ENCODE results near the gene COPS7A. TPM values are rescaled to one million over a fixed set of nuclear protein-coding genes. Genes with fewer than 3 reads are reported as not detected.

The COPS7A gene
- total and polyA plus RNA-seq, 8 donors = 14.2 to 39.6 (median 27.0) TPM

DNA sequence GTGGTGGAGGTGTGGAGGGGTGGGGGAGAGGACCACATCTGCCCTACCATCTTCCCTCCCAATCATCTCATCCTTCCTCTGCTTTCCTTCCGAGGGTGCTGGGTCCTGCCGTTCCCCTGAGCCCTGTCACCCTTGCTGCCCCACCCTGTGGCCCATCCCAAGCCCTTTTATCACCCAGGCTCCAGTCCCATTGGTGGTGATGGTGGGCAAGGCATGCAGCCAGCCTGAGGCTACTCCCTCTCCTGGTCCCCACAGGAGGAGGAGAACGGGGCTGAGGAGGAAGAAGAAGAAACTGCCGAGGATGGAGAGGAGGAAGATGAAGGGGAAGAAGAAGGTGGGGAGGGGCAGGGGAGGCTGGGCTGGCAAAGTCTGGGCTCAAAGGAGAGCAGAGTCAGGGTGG is 45.8 kb downstream of the COPS7A start:
- no peaks in the 10 kb centered on the region for H3K9me3 ChIP-seq
- FAIRE-seq (no peak), DNase-seq (no peak), ATAC-seq (no peak)
- H3K4me3 ChIP-seq = no peak overlapping the region
- H3K36me3 ChIP-seq = no peaks in the 10 kb centered on the region
- H3K27me3 ChIP-seq = no peaks in the 10 kb centered on the region
- TF ChIP-seq, protein P1, sequence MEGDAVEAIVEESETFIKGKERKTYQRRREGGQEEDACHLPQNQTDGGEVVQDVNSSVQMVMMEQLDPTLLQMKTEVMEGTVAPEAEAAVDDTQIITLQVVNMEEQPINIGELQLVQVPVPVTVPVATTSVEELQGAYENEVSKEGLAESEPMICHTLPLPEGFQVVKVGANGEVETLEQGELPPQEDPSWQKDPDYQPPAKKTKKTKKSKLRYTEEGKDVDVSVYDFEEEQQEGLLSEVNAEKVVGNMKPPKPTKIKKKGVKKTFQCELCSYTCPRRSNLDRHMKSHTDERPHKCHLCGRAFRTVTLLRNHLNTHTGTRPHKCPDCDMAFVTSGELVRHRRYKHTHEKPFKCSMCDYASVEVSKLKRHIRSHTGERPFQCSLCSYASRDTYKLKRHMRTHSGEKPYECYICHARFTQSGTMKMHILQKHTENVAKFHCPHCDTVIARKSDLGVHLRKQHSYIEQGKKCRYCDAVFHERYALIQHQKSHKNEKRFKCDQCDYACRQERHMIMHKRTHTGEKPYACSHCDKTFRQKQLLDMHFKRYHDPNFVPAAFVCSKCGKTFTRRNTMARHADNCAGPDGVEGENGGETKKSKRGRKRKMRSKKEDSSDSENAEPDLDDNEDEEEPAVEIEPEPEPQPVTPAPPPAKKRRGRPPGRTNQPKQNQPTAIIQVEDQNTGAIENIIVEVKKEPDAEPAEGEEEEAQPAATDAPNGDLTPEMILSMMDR (IDR thresholded peaks at IDR 0.05) = no peak
- no peak overlapping the region for H3K27ac ChIP-seq
- peaks cover 5 to 18% (median 11%) of the 10 kb centered on the region in 3 donors for H3K4me1 ChIP-seq
- intact Hi-C loops (cut with DNase I) = no loop called here
- WGBS, 2 donors = 74% methylated on average over 4 of the region's 4 CpGs

DNA sequence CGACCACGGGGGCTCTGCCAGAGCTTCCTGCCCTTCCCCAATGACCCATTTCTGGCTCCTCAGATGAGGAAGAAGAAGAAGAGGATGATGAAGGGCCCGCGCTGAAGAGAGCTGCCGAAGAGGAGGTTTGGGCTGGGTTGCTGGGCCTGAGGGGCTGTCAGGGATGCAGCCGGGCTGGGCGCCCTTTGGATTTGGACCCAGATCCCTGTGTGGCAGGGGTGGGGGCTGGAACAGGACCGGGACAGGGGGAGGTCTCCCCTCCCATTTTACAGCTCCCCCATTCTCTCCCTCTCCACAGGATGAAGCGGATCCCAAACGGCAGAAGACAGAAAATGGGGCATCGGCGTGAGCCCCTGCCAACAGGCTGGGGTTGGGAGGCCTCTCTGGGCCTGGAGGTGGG is 46.2 kb downstream of the COPS7A start:
- intact Hi-C loops (cut with DNase I) = no loop called here
- FAIRE-seq (no peak), ATAC-seq (no peak), DNase-seq (no peak)
- Histone ChIP-seq H3K4me3 (no peak overlapping the region), H3K4me1 (peaks cover 5 to 13% (median 7%) of the 10 kb centered on the region in 3 donors), H3K27ac (no peak overlapping the region), H3K27me3 (no peaks in the 10 kb centered on the region), H3K9me3 (no peaks in the 10 kb centered on the region), H3K36me3 (no peaks in the 10 kb centered on the region)
- TF ChIP-seq, protein P1 (IDR thresholded peaks at IDR 0.05) = no peak
- 82 to 93% methylated on average over 10 to 12 of the region's 12 CpGs for WGBS, 2 donors

- TF ChIP-seq, protein P1 (IDR thresholded peaks at IDR 0.05) = no peak
- Histone ChIP-seq H3K27ac (no peak overlapping the region), H3K9me3 (no peaks in the 10 kb centered on the region), H3K36me3 (no peaks in the 10 kb centered on the region), H3K27me3 (no peaks in the 10 kb centered on the region), H3K4me3 (no peak overlapping the region), H3K4me1 (peaks cover under 1 to 10% (median 2%) of the 10 kb centered on the region in 3 donors)
- DNase-seq (no peak), ATAC-seq (no peak), FAIRE-seq (no peak)
- intact Hi-C loops (cut with DNase I) = no loop called here
- 89 to 92% methylated on average over 10 of the region's 10 CpGs for WGBS, 2 donors
Observed at GRCh38 chr12:6770600-6770999, 46.8 kb downstream of the COPS7A start.

- TF ChIP-seq, protein P1 (IDR thresholded peaks at IDR 0.05) = no peak
- DNase-seq (no peak), ATAC-seq (no peak), FAIRE-seq (no peak)
- WGBS, 2 donors = 86 to 93% methylated on average over 4 of the region's 4 CpGs
- Histone ChIP-seq H3K4me3 (no peak overlapping the region), H3K27me3 (no peaks in the 10 kb centered on the region), H3K36me3 (no peaks in the 10 kb centered on the region), H3K9me3 (no peaks in the 10 kb centered on the region), H3K4me1 (peaks cover 0 to 9% (median 0%) of the 10 kb centered on the region in 3 donors), H3K27ac (no peak overlapping the region)
- intact Hi-C loops (cut with DNase I) = no loop called here
Observed at GRCh38 chr12:6771091-6771495, 47.2 kb downstream of the COPS7A start.

GRCh38 chr12:6771509-6772330 is 47.9 kb downstream of the COPS7A start:
- DNase-seq = no peak
- intact Hi-C loops (cut with DNase I) = no loop called here
- TF ChIP-seq, protein P1 (IDR thresholded peaks at IDR 0.05) = no peak
- Histone ChIP-seq H3K9me3 (no peaks in the 10 kb centered on the region), H3K4me3 (no peak overlapping the region), H3K27ac (no peak overlapping the region), H3K36me3 (no peaks in the 10 kb centered on the region), H3K4me1 (peaks cover 0 to 9% (median 0%) of the 10 kb centered on the region in 3 donors), H3K27me3 (no peaks in the 10 kb centered on the region)
- ATAC-seq = no peak
- WGBS, 2 donors = 72 to 79% methylated on average over 12 of the region's 12 CpGs
- no peak for FAIRE-seq
